Suprapubic skin (tissue), 4 donors: ENCODE data around the gene IQGAP2. TPM values are rescaled to one million over a fixed set of nuclear protein-coding genes. Genes with fewer than 3 reads are reported as not detected.

Source experiments
- DNase-seq, 2 donors: peaks; one replicate each; pipeline ENCODE4 v3.0.0-alpha.2; 2019; ENCODE audit warnings: low spot score in 2 of 2
- H3K27ac ChIP-seq: fragments of 200-600 bp; sonication (generic); one replicate; pipeline ENCODE4 v1.5.1; 2019
- H3K27me3 ChIP-seq: fragments of 200-600 bp; sonication (generic); one replicate; pipeline ENCODE4 v1.5.1; 2019
- H3K36me3 ChIP-seq: fragments of 200-600 bp; sonication (generic); one replicate; pipeline ENCODE4 v1.5.1; 2019
- H3K4me1 ChIP-seq: fragments of 200-600 bp; sonication (generic); one replicate; pipeline ENCODE4 v1.5.1; 2019
- H3K4me3 ChIP-seq: fragments of 200-600 bp; sonication (generic); one replicate; pipeline ENCODE4 v1.5.1; 2019; ENCODE audit warnings: mild to moderate bottlenecking
- H3K9me3 ChIP-seq: fragments of 200-600 bp; sonication (generic); one replicate; pipeline ENCODE4 v1.5.1; 2019
- CTCF ChIP-seq, 2 donors: fragments of 200-600 bp in 1 of 2; fragments of 450-650 bp in 1 of 2; sonication (generic) in 1 of 2; IDR thresholded peaks; one replicate each; pipeline ENCODE4 v1.5.1; 2016 to 2019; ENCODE audit warnings: antibody characterized with exemption in 2 of 2, mild to moderate bottlenecking in 1 of 2, moderate library complexity in 1 of 2
- EP300 ChIP-seq: sonication (generic); formaldehyde crosslinking; IDR thresholded peaks from one replicate; pipeline ENCODE4 v1.6.1; 2017; ENCODE audit warnings: antibody characterized with exemption
- POLR2A ChIP-seq, 2 donors: fragments of 450-650 bp; IDR thresholded peaks; one replicate each; pipeline ENCODE4 v1.6.1; 2017; ENCODE audit warnings: antibody characterized with exemption in 2 of 2, mild to moderate bottlenecking in 2 of 2, moderate library complexity in 2 of 2
- POLR2AphosphoS5 ChIP-seq, 3 donors: sonication (generic); formaldehyde crosslinking; IDR thresholded peaks; one replicate each; pipeline ENCODE4 v1.6.1; 2017; ENCODE audit warnings: antibody characterized with exemption in 3 of 3
- WGBS: methylation state at CpG from one replicate; pipeline ENCODE4 v1.1.5; 2018; 5-methylcytosine and 5-hydroxymethylcytosine counted together
- total RNA-seq, 4 donors: library from RNA; depleted of rRNA; stranded (reverse); fragments of >200 nt; gene quantifications; one replicate each; pipeline ENCODE4 v1.1.0, GENCODE V29; 2016

Gene IQGAP2
- total RNA-seq, 4 donors from 2014 or later = 10.1 to 49.0 (median 12.8) TPM

DNA sequence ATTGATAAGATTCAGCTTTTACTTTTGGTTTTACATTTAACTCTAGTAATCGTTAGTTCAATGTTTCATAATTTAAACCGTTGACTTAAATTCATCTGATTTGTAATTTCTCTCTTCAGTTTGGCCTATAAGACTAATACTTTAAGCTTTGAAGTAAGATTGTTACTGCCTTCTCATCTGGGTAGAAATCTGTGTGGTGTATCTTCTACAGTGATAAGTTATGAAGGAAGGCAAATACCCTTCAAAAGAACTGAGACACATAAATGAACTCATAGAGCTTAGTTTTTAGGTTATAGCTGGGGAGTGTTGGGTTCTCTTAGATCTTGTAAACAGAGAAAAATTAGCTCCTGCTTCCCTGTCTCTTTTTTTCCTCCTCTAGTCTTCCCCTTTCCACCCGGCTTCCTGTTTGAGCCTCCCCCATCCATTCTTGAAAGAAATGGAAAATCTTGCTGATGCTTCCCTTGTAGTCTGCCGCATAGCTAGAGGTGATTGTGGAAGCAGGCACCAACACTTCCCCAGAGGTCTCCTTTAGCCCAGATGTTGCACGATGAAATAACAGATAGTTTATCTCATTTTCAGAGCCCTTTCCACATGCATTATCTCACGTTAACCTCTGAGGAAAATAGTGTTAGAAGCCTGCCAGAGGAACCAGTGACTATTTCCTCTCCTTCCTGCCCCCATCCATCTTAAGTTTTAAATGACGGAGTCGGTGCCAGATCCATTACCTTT, 222.2 kb downstream of the IQGAP2 start:
- H3K4me1 ChIP-seq = no peaks in the 10 kb centered on the region
- TF ChIP-seq EP300 = no peak
- TF ChIP-seq POLR2AphosphoS5 (IDR thresholded peaks at IDR 0.05) = no peak
- TF ChIP-seq CTCF (IDR thresholded peaks at IDR 0.05) = no peak
- TF ChIP-seq POLR2A (IDR thresholded peaks at IDR 0.05) = no peak
- no peak overlapping the region for H3K27ac ChIP-seq
- DNase-seq = no peak
- H3K36me3 ChIP-seq = no peaks in the 10 kb centered on the region
- no peak overlapping the region for H3K4me3 ChIP-seq
- H3K9me3 ChIP-seq = no peaks in the 10 kb centered on the region
- no peaks in the 10 kb centered on the region for H3K27me3 ChIP-seq
- 64% methylated on average over 8 of the region's 8 CpGs for WGBS

GRCh38 chr5:76626738-76627137, 223.7 kb downstream of the IQGAP2 start:
- DNase-seq = no peak
- TF ChIP-seq POLR2AphosphoS5 (IDR thresholded peaks at IDR 0.05) = no peak
- Histone ChIP-seq H3K27me3 (no peaks in the 10 kb centered on the region), H3K4me3 (no peak overlapping the region), H3K4me1 (no peaks in the 10 kb centered on the region), H3K27ac (no peak overlapping the region), H3K9me3 (no peaks in the 10 kb centered on the region), H3K36me3 (no peaks in the 10 kb centered on the region)
- 79% methylated on average over 6 of the region's 6 CpGs for WGBS

DNA sequence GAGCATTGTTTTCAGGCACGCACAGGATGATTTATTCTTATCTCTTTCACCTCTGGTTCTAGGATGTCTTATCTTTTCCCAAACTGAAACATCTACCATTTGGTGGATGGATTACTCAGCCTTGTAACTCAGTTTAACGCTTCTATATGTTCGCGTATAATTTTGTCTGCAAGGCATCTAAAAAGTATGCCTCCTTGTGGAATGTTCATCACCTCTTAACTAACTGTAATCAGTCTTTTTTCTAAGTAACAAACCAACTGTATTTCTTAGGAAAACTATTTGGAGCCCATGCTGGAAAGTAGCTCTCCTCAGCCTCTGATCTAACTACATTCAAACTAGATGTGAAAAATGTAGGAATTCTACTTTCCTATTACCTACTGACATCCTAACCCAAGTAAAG, 231.6 kb downstream of the IQGAP2 start:
- 97% methylated on average over 4 of the region's 4 CpGs for WGBS
- H3K4me1 ChIP-seq = no peaks in the 10 kb centered on the region
- H3K36me3 ChIP-seq = no peaks in the 10 kb centered on the region
- H3K4me3 ChIP-seq = no peak overlapping the region
- no peaks in the 10 kb centered on the region for H3K27me3 ChIP-seq
- no peak overlapping the region for H3K27ac ChIP-seq
- no peak for DNase-seq
- H3K9me3 ChIP-seq = no peaks in the 10 kb centered on the region
- no peak for TF ChIP-seq EP300
- TF ChIP-seq POLR2AphosphoS5 (IDR thresholded peaks at IDR 0.05) = no peak
- TF ChIP-seq CTCF (IDR thresholded peaks at IDR 0.05) = no peak
- no peak for TF ChIP-seq POLR2A (IDR thresholded peaks at IDR 0.05)

DNA sequence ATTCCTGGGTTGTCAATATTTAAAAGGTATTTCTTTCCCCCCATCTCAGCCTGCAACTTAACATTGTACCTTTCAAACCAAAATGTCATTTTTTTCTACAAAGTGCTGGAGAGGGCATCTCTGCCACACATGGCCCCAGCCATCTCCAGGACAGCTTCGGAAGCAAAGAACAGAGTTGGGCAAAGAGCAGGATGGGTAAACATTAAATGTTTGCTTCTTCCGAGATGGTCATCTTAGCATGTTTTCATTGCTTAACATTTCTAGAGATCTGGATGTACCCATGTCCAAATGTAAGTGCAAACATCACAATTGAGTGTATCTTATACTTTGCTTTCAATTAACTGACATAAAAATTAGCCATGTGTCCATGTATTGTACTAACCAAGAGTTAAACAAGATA, 234.4 kb downstream of the IQGAP2 start:
- Histone ChIP-seq H3K27me3 (no peaks in the 10 kb centered on the region), H3K9me3 (no peaks in the 10 kb centered on the region), H3K4me1 (no peaks in the 10 kb centered on the region), H3K36me3 (no peaks in the 10 kb centered on the region), H3K4me3 (no peak overlapping the region), H3K27ac (no peak overlapping the region)
- TF ChIP-seq CTCF (IDR thresholded peaks at IDR 0.05) (no peak), POLR2AphosphoS5 (IDR thresholded peaks at IDR 0.05) (no peak), EP300 (no peak), POLR2A (IDR thresholded peaks at IDR 0.05) (no peak)
- WGBS = 88% methylated on average over 2 of the region's 2 CpGs
- no peak for DNase-seq

DNA sequence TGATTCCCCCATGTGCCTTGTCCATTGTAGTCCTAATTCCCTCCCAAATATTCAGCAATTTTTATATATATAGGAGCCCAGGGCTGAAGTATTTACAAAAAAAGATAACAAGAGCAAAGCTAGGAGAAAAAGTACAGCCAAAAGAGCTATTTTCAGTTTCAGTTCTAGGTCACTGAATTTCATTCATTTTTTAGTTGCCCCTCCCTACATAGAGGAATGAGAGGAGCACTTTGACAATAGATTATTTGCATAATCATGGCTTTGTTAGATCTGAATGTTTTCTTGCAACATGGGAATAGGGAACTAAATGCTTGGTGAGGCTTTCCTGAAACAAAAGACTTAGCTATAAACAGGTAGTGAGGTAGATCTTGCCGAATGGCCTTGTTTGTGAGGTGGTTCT, 235.4 kb downstream of the IQGAP2 start:
- Histone ChIP-seq H3K9me3 (no peaks in the 10 kb centered on the region), H3K27ac (no peak overlapping the region), H3K36me3 (no peaks in the 10 kb centered on the region), H3K27me3 (no peaks in the 10 kb centered on the region), H3K4me3 (no peak overlapping the region), H3K4me1 (no peaks in the 10 kb centered on the region)
- DNase-seq = no peak
- WGBS = 69% methylated on average over 1 of the region's 1 CpG
- no peak for TF ChIP-seq EP300
- TF ChIP-seq CTCF (IDR thresholded peaks at IDR 0.05) = no peak
- no peak for TF ChIP-seq POLR2AphosphoS5 (IDR thresholded peaks at IDR 0.05)
- no peak for TF ChIP-seq POLR2A (IDR thresholded peaks at IDR 0.05)
